Sigmoid colon (tissue), 7 donors: ENCODE results near the gene UNC13C. TPM values are rescaled to one million over a fixed set of nuclear protein-coding genes. Genes with fewer than 3 reads are reported as not detected.

Source experiments
- DNase-seq: peaks from one replicate; pipeline ENCODE4 v3.0.0-alpha.2; 2019
- H3K27ac ChIP-seq, 4 donors: fragments of 200-600 bp; sonication (generic); one replicate each; pipeline ENCODE4 v1.5.1; 2016 to 2019; ENCODE audit warnings: mild to moderate bottlenecking in 1 of 4
- H3K27me3 ChIP-seq, 3 donors: fragments of 200-600 bp; sonication (generic); one replicate each; pipeline ENCODE4 v1.5.1; 2019; ENCODE audit warnings: mild to moderate bottlenecking in 1 of 3
- H3K36me3 ChIP-seq, 4 donors: fragments of 200-600 bp; sonication (generic); one replicate each; pipeline ENCODE4 v1.5.1; 2016 to 2019
- H3K4me1 ChIP-seq, 4 donors: fragments of 200-600 bp; sonication (generic); one replicate each; pipeline ENCODE4 v1.5.1; 2017 to 2019
- H3K4me3 ChIP-seq, 4 donors: fragments of 200-600 bp; sonication (generic); one replicate each; pipeline ENCODE4 v1.5.1; 2017 to 2019; ENCODE audit warnings: mild to moderate bottlenecking in 2 of 4, moderate library complexity in 1 of 4
- H3K9me3 ChIP-seq, 4 donors: fragments of 200-600 bp in 3 of 4; sonication (generic) in 3 of 4; one replicate each; pipeline versions ENCODE4 v1.5.1 to v1.6.1; 2013 to 2019
- EP300 ChIP-seq, 4 donors: sonication (generic); formaldehyde crosslinking; IDR thresholded peaks; one replicate each; pipeline ENCODE4 v1.6.1; 2017; ENCODE audit warnings: antibody characterized with exemption in 4 of 4
- POLR2A ChIP-seq, 2 donors: fragments of 450-650 bp; IDR thresholded peaks; one replicate each; pipeline ENCODE4 v1.6.1; 2016; ENCODE audit warnings: antibody characterized with exemption in 2 of 2, mild to moderate bottlenecking in 2 of 2, moderate library complexity in 2 of 2
- POLR2AphosphoS5 ChIP-seq, 4 donors: sonication (generic); formaldehyde crosslinking; IDR thresholded peaks; one replicate each; pipeline ENCODE4 v1.6.1; 2017; ENCODE audit warnings: antibody characterized with exemption in 4 of 4
- WGBS, 2 donors: extraction: QIAGEN DNeasy Blood & Tissue Kit; methylation state at CpG; one replicate each; pipeline ENCODE4 v1.1.7; 2013; 5-methylcytosine and 5-hydroxymethylcytosine counted together
- intact Hi-C: fragments of 100-400 bp; cut with DNase I; formaldehyde crosslinking; loops from one replicate; pipeline ENCODE4 v1.15.1; 2023
- polyA plus RNA-seq, 3 donors: library from polyadenylated mRNA; stranded (reverse); fragments of 200-250 nt; gene quantifications; one replicate each; pipeline ENCODE4 v1.2.3, GENCODE V29; 2013
- total RNA-seq, 4 donors: library from RNA; depleted of rRNA; stranded (reverse); fragments of >200 nt; gene quantifications; one replicate each; pipeline ENCODE4 v1.1.0, GENCODE V29; 2016
- TF ChIP-seq, protein P1 (sequence below), 4 experiments: fragments of 450-650 bp in 3 of 4; fragments of 200-600 bp in 1 of 4; IDR thresholded peaks; one replicate each; pipeline ENCODE4 v1.5.1; 2016 to 2019; ENCODE audit warnings: antibody characterized with exemption in 4 of 4, mild to moderate bottlenecking in 3 of 4, moderate library complexity in 2 of 4
- donor health status: healthy with polysubstance abuse.
- donor health status: Bipolar disorder and iron deficiency.
- donor health status: healthy.

Gene UNC13C
- total and polyA plus RNA-seq, 7 donors = under 0.01 to 1.7 (median 1.3) TPM; not detected in 1

DNA sequence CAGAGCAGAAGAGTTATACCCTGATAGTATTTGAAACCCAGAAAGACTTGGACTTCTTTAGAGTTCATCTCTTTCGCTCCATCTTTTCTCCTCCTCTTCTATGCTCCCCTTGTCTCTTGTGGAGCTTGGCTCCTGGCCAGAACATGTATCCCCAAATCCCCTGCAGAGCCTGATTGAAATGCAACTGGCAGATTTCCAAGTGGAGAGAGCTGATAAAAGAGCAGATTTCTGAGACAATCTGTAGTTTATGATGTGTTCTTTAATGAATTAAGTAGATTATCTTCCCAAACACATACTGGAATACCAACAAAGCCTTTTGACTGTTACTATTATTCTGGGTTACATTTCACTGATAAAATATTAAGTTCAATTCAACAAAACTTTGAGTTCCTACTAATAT is 33.4 kb downstream of the UNC13C start:
- Histone ChIP-seq H3K27ac (no peak overlapping the region), H3K9me3 (no peaks in the 10 kb centered on the region), H3K27me3 (no peaks in the 10 kb centered on the region), H3K4me3 (no peak overlapping the region), H3K4me1 (no peaks in the 10 kb centered on the region), H3K36me3 (no peaks in the 10 kb centered on the region)
- 93 to 96% methylated on average over 1 of the region's 1 CpG for WGBS, 2 donors
- DNase-seq = no peak
- TF ChIP-seq EP300 (IDR thresholded peaks at IDR 0.05) (no peak), POLR2AphosphoS5 (IDR thresholded peaks at IDR 0.05) (no peak), POLR2A (IDR thresholded peaks at IDR 0.05) (no peak)
- TF ChIP-seq, protein P1, sequence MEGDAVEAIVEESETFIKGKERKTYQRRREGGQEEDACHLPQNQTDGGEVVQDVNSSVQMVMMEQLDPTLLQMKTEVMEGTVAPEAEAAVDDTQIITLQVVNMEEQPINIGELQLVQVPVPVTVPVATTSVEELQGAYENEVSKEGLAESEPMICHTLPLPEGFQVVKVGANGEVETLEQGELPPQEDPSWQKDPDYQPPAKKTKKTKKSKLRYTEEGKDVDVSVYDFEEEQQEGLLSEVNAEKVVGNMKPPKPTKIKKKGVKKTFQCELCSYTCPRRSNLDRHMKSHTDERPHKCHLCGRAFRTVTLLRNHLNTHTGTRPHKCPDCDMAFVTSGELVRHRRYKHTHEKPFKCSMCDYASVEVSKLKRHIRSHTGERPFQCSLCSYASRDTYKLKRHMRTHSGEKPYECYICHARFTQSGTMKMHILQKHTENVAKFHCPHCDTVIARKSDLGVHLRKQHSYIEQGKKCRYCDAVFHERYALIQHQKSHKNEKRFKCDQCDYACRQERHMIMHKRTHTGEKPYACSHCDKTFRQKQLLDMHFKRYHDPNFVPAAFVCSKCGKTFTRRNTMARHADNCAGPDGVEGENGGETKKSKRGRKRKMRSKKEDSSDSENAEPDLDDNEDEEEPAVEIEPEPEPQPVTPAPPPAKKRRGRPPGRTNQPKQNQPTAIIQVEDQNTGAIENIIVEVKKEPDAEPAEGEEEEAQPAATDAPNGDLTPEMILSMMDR (IDR thresholded peaks at IDR 0.05) = no peak
- intact Hi-C loops = no loop called here

DNA sequence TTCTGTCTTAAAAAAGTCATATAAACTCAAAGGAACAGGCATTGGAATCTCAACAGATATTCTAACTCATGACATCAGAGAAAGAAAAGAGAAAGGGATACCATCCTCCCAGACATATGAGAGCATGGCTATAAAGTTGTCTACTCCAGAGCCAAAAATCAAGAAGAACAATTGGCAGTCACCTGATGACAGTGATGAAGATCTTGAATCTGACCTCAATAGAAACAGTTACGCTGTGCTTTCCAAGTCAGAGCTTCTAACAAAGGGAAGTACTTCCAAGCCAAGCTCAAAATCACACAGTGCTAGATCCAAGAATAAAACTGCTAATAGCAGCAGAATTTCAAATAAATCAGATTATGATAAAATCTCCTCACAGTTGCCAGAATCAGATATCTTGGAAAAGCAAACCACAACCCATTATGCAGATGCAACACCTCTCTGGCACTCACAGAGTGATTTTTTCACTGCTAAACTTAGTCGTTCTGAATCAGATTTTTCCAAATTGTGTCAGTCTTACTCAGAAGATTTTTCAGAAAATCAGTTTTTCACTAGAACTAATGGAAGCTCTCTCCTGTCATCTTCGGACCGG is 35.9 kb downstream of the UNC13C start:
- H3K27ac ChIP-seq = no peak overlapping the region
- H3K36me3 ChIP-seq = no peaks in the 10 kb centered on the region
- intact Hi-C loops = no loop called here
- no peak overlapping the region for H3K4me3 ChIP-seq
- no peaks in the 10 kb centered on the region for H3K9me3 ChIP-seq
- TF ChIP-seq POLR2AphosphoS5 (IDR thresholded peaks at IDR 0.05) (no peak), EP300 (IDR thresholded peaks at IDR 0.05) (no peak)
- TF ChIP-seq, protein P1 (IDR thresholded peaks at IDR 0.05) = no peak
- no peak for DNase-seq
- H3K27me3 ChIP-seq = no peaks in the 10 kb centered on the region
- peaks cover 0 to 11% (median 4%) of the 10 kb centered on the region in 4 donors for H3K4me1 ChIP-seq
- WGBS, 2 donors = 81 to 82% methylated on average over 4 of the region's 4 CpGs

DNA sequence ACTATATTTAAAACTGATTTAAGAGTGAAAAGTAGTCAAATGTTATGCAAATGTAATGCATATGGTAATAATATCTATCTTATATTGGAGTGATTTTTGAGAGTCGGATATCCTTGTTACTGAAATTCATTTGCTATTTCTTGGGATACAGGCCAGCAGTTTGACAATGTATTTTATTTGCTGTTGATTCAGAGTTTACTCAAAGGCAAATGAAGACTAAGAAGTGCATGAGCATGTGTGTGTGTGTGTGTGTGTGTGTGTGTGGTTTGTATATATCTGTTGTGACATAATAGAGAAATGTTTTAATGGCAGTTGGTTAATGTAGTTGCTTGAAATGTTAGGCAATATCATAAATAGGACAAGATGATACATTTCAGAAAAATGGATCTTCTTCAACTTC is 39.0 kb downstream of the UNC13C start:
- intact Hi-C loops = no loop called here
- no peak for TF ChIP-seq POLR2AphosphoS5 (IDR thresholded peaks at IDR 0.05)
- TF ChIP-seq, protein P1 (IDR thresholded peaks at IDR 0.05) = no peak
- WGBS, 2 donors = 84 to 85% methylated on average over 1 of the region's 1 CpG
- no peaks in the 10 kb centered on the region for H3K36me3 ChIP-seq
- H3K4me1 ChIP-seq = peaks cover 0 to 11% (median 4%) of the 10 kb centered on the region in 4 donors
- H3K4me3 ChIP-seq = no peak overlapping the region
- no peak for DNase-seq
- H3K27me3 ChIP-seq = no peaks in the 10 kb centered on the region
- H3K27ac ChIP-seq = no peak overlapping the region
- H3K9me3 ChIP-seq = no peaks in the 10 kb centered on the region

DNA sequence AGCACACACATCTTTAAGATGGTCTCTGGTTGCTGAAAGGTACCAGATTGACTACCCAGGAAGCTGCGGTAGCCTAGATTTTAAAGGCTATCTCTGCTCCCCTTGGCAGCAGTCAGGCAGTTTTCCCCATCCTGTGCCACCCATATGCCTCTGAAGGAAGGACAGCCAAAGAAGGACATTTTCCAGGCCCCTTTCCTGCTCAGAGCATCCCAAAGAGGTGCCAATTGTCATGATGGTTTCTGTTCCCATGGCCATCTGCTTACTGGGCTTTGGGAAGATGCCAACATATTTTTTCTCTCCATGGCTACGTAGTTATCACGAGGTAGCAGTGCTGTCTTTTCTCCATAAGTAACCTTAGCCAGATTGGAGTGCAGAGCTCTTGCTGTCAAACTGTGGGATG is 39.7 kb downstream of the UNC13C start:
- intact Hi-C loops = no loop called here
- H3K4me1 ChIP-seq = peaks cover 0 to 11% (median 4%) of the 10 kb centered on the region in 4 donors
- H3K9me3 ChIP-seq = peaks cover 0 to 1% (median 0%) of the 10 kb centered on the region in 4 donors
- DNase-seq = no peak
- 70 to 77% methylated on average over 3 of the region's 3 CpGs for WGBS, 2 donors
- H3K27ac ChIP-seq = no peak overlapping the region
- no peaks in the 10 kb centered on the region for H3K27me3 ChIP-seq
- H3K4me3 ChIP-seq = no peak overlapping the region
- H3K36me3 ChIP-seq = no peaks in the 10 kb centered on the region
- TF ChIP-seq EP300 (IDR thresholded peaks at IDR 0.05) (no peak), POLR2A (IDR thresholded peaks at IDR 0.05) (no peak), POLR2AphosphoS5 (IDR thresholded peaks at IDR 0.05) (no peak)
- TF ChIP-seq, protein P1 (IDR thresholded peaks at IDR 0.05) = no peak

DNA sequence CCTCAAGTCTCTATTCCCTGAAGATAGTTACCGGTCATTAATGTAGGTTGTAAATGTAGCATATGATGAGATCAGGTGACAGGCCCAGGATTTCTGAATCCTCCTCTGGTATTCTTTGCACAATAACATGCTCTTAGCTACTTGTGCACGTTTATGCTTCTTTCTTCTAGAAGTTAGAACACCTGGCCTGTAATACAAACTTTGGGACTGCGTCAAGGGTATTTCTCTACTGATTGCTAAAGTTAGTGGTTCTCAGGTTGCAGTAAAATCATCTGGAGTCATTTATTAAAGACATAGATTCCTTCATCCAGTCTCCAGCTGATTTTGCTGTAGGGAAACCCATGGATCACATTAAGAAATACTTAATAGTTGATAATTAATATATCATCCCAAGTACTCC is 48.0 kb downstream of the UNC13C start:
- no peak overlapping the region for H3K4me3 ChIP-seq
- TF ChIP-seq POLR2AphosphoS5 (IDR thresholded peaks at IDR 0.05) (no peak), EP300 (IDR thresholded peaks at IDR 0.05) (no peak), POLR2A (IDR thresholded peaks at IDR 0.05) (no peak)
- TF ChIP-seq, protein P1 (IDR thresholded peaks at IDR 0.05) = no peak
- 70 to 80% methylated on average over 3 of the region's 3 CpGs for WGBS, 2 donors
- H3K36me3 ChIP-seq = no peaks in the 10 kb centered on the region
- H3K27me3 ChIP-seq = no peaks in the 10 kb centered on the region
- H3K9me3 ChIP-seq = peaks cover 0 to 1% (median 0%) of the 10 kb centered on the region in 4 donors
- intact Hi-C loops = no loop called here
- no peaks in the 10 kb centered on the region for H3K4me1 ChIP-seq
- H3K27ac ChIP-seq = no peak overlapping the region
- no peak for DNase-seq
